Activated B cell treated with CpG ODN at 0.5 μM for 24 hours (primary cell): ENCODE measurements around the gene LCE5A. TPM values are rescaled to one million over a fixed set of nuclear protein-coding genes. Genes with fewer than 3 reads are reported as not detected.

Experiments used
- ATAC-seq: fragments of 200-7000 bp; cut with Tn5 transposase; one replicate; pipeline ENCODE4 v1.10.0; 2021; ENCODE audit warnings: low read depth, mild to moderate bottlenecking, moderate library complexity
- CTCF ChIA-PET: fragments of 350-600 bp; sonication (Branson Sonifier 250); formaldehyde crosslinking; loops from one replicate; lab custom pipeline; 2021; ENCODE audit warnings: antibody characterized with exemption; lab: Charles Lee
- POLR2A ChIA-PET: fragments of 350-600 bp; sonication (Branson Sonifier 250); formaldehyde crosslinking; loops from one replicate; lab custom pipeline; 2021; ENCODE audit warnings: antibody characterized with exemption; lab: Charles Lee
- DNase-seq: peaks from one replicate; pipeline ENCODE4 v3.0.0; 2022
- H3K27ac Mint-ChIP-seq: one replicate; pipeline ENCODE4 v1.8.0; 2020; ENCODE audit warnings: mixed read lengths
- H3K27me3 Mint-ChIP-seq: one replicate; pipeline ENCODE4 v1.8.0; 2021; ENCODE audit warnings: mixed read lengths
- H3K36me3 Mint-ChIP-seq: one replicate; pipeline ENCODE4 v1.8.0; 2021; ENCODE audit warnings: low read depth, mixed read lengths
- H3K4me1 Mint-ChIP-seq: one replicate; pipeline ENCODE4 v1.8.0; 2021; ENCODE audit warnings: mixed read lengths
- H3K4me3 Mint-ChIP-seq: one replicate; pipeline ENCODE4 v1.8.0; 2020; ENCODE audit warnings: mild to moderate bottlenecking, mixed read lengths
- H3K9me3 Mint-ChIP-seq: one replicate; pipeline ENCODE4 v1.8.0; 2020; ENCODE audit warnings: mixed read lengths
- intact Hi-C: fragments of 100-400 bp; cut with micrococcal nuclease; formaldehyde crosslinking; loops from one replicate; pipeline ENCODE4 v1.15.1; 2024
- total RNA-seq: library from RNA; stranded (reverse); gene quantifications from 2 replicates; pipeline ENCODE4 v1.2.3, GENCODE V29; 2022
- TF ChIP-seq, protein P1 (sequence below): fragments of 200-600 bp; IDR thresholded peaks from one replicate; pipeline ENCODE4 v1.8.0; 2022; ENCODE audit warnings: antibody characterized with exemption, mild to moderate bottlenecking

The LCE5A gene
- total RNA-seq, 1 donor from 2014 or later = not detected

DNA sequence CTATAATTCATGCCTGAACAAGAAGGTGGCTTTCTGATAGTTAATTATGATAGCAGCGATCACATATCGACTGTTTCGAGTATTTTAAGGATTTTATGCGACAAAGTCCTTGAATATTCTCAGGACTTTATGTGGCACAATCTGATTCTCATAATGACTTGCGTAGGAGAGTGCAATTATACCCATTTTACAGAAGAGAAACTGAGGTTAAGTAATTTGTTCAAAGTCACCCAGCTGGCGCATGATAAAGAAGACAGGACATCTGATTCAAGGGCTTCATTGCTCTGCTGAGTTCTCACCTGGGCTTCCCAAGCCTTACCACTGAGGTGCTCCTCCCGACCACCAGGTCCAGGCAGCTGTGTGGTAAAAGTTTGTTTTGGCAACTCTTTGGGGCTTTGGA lies 5.5 kb downstream of the LCE5A start:
- DNase-seq (no peak), ATAC-seq (no peak)
- H3K36me3 Mint-ChIP-seq = no peaks in the 10 kb centered on the region
- intact Hi-C loops = no loop called here
- H3K4me1 Mint-ChIP-seq = no peaks in the 10 kb centered on the region
- TF ChIP-seq, protein P1, sequence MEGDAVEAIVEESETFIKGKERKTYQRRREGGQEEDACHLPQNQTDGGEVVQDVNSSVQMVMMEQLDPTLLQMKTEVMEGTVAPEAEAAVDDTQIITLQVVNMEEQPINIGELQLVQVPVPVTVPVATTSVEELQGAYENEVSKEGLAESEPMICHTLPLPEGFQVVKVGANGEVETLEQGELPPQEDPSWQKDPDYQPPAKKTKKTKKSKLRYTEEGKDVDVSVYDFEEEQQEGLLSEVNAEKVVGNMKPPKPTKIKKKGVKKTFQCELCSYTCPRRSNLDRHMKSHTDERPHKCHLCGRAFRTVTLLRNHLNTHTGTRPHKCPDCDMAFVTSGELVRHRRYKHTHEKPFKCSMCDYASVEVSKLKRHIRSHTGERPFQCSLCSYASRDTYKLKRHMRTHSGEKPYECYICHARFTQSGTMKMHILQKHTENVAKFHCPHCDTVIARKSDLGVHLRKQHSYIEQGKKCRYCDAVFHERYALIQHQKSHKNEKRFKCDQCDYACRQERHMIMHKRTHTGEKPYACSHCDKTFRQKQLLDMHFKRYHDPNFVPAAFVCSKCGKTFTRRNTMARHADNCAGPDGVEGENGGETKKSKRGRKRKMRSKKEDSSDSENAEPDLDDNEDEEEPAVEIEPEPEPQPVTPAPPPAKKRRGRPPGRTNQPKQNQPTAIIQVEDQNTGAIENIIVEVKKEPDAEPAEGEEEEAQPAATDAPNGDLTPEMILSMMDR = no peak
- CTCF ChIA-PET = no interaction called here
- no peak overlapping the region for H3K27ac Mint-ChIP-seq
- H3K27me3 Mint-ChIP-seq = peaks cover 43% of the 10 kb centered on the region
- POLR2A ChIA-PET = no interaction called here
- H3K9me3 Mint-ChIP-seq = no peaks in the 10 kb centered on the region
- H3K4me3 Mint-ChIP-seq = no peak overlapping the region

- Mint-ChIP-seq H3K27ac (no peak overlapping the region), H3K4me3 (no peak overlapping the region), H3K9me3 (no peaks in the 10 kb centered on the region), H3K36me3 (no peaks in the 10 kb centered on the region), H3K4me1 (no peaks in the 10 kb centered on the region), H3K27me3 (peaks cover 37% of the 10 kb centered on the region)
- intact Hi-C loops = no loop called here
- TF ChIP-seq, protein P1 = no peak
- CTCF ChIA-PET = no interaction called here
- ATAC-seq = no peak
- POLR2A ChIA-PET = no interaction called here
- no peak for DNase-seq
These were observed 6.7 kb downstream of the LCE5A start for GRCh38 chr1:152517237-152517811.

DNA sequence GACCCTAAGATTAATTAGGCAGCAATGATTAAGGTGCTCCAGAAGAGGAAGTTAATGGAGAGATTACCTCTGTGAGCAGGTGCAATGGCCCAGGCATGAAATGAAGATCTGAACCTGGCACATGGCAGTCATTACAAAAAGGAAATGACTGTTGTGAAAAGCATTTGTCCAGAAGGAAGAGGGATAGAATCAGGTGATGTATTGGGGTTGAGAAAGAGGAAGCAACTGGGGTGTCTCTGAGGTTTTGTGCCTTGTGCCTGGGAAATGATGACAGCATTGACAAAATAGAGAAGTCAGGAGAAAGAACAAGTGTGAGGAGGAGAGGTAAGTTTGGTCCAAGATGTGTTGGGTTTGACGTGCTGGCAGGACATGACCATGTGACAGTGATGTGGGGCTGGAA lies 9.2 kb downstream of the LCE5A start:
- POLR2A ChIA-PET = no interaction called here
- Mint-ChIP-seq H3K4me3 (no peak overlapping the region), H3K4me1 (no peaks in the 10 kb centered on the region), H3K27ac (no peak overlapping the region), H3K36me3 (no peaks in the 10 kb centered on the region), H3K27me3 (peaks cover 18% of the 10 kb centered on the region), H3K9me3 (peaks cover 2% of the 10 kb centered on the region)
- intact Hi-C loops = no loop called here
- TF ChIP-seq, protein P1 = no peak
- no peak for DNase-seq
- CTCF ChIA-PET = no interaction called here
- ATAC-seq = no peak

DNA sequence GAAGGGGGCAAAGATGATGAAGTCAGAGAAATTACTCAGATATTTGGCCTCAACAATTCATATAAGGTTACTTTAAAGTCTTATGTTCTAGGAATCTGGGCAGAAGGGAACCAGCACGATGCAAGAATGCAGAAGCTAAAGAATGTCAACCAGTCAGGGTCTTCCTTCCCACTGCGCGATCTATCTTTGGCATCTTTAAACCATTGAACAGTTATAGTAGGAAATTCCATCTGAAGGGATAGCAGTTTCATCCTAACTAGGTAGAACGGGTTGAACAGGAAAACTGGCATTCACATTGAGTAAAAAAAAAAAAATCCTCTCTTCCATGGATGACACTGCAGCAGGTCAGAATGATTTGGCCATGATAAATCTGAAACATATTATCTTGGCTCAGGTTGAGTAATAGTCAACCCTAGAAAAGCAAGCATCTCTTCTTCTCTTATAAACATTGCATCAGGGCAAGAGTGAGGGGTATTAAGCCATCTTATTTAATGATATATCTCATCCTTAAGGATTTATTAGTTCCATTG lies 10.0 kb downstream of the LCE5A start:
- Mint-ChIP-seq H3K27ac (no peak overlapping the region), H3K36me3 (no peaks in the 10 kb centered on the region), H3K4me1 (no peaks in the 10 kb centered on the region), H3K4me3 (no peak overlapping the region), H3K27me3 (peaks cover 15% of the 10 kb centered on the region), H3K9me3 (peaks cover 2% of the 10 kb centered on the region)
- ChIA-PET POLR2A (no interaction called here), CTCF (no interaction called here)
- TF ChIP-seq, protein P1 = no peak
- intact Hi-C loops = no loop called here
- ATAC-seq (no peak), DNase-seq (no peak)

DNA sequence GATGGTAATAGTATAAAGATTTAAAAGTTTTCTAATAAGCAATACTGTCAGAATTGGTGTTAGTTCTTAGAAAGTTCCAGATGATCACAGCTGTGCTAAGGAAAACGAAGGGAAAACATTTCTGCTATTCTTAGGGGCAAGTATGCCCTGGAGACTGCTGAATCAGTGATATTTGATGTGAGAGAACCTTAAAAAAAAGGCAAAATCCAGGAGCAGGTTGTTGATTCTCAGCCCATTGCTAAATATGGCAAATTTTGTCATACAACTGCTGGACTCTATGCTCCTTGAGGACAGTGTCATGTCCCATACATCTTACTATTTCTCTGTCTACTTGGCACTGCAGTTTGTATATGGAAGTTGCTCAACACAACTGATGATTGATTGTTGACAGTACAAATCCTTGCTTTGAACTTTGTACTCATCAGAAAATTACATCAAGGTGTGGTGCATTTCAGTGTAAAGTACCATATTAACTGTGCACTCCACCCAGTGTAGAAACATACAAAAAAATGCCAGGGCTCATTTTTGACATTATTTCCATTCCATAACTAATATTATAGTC lies 14.6 kb downstream of the LCE5A start:
- DNase-seq = no peak
- Mint-ChIP-seq H3K27ac (no peak overlapping the region), H3K9me3 (peaks cover 5% of the 10 kb centered on the region), H3K27me3 (peaks cover 5% of the 10 kb centered on the region), H3K36me3 (no peaks in the 10 kb centered on the region), H3K4me1 (no peaks in the 10 kb centered on the region), H3K4me3 (no peak overlapping the region)
- ATAC-seq = no peak
- intact Hi-C loops = no loop called here
- POLR2A ChIA-PET = no interaction called here
- TF ChIP-seq, protein P1 = no peak
- CTCF ChIA-PET = no interaction called here
